PC-9 (cell line): Measurements from ENCODE around the gene BSPH1. TPM values are rescaled to one million over a fixed set of nuclear protein-coding genes. Genes with fewer than 3 reads are reported as not detected.
A peak's percentile ranks its signal among the peaks of the same experiment; 100 is the strongest.

Experiments
- BruUV-seq: library from RNA; stranded (reverse); fragments of 400-500 nt; replicated peaks from 2 replicates; lab custom pipeline; 2021; lab: Mats Ljungman, UMichigan
- CTCF ChIA-PET: fragments of 300-600 bp; sonication (Branson Sonifier 250); formaldehyde crosslinking; loops from one replicate; lab custom pipeline; 2022; ENCODE audit warnings: antibody characterized with exemption; lab: Charles Lee
- POLR2A ChIA-PET: fragments of 300-600 bp; sonication (Branson Sonifier 250); formaldehyde crosslinking; loops from one replicate; lab custom pipeline; 2022; ENCODE audit warnings: antibody characterized with exemption; ENCODE audit not compliant: unreplicated experiment; lab: Charles Lee
- DNase-seq, 2 experiments: peaks; one replicate each; pipeline versions ENCODE4 v3.0.0 to v3.0.0-alpha.2; 2015 to 2022; ENCODE audit warnings: mixed read lengths in 1 of 2
- H2AFZ ChIP-seq: fragments of 200-600 bp; sonication (generic); 2 replicates; pipeline ENCODE4 v1.8.1; 2017; ENCODE audit warnings: antibody characterized with exemption
- H3F3A ChIP-seq: fragments of 200-600 bp; sonication (generic); 2 replicates; pipeline ENCODE4 v1.8.1; 2017; ENCODE audit warnings: antibody characterized with exemption, mild to moderate bottlenecking, low read depth; ENCODE audit not compliant: insufficient read depth
- H3K27ac ChIP-seq: fragments of 200-600 bp; sonication (generic); 2 replicates; pipeline ENCODE4 v1.6.1; 2016; ENCODE audit warnings: mixed run types
- H3K27me3 ChIP-seq: fragments of 200-600 bp; sonication (generic); 2 replicates; pipeline ENCODE4 v1.6.1; 2016; ENCODE audit warnings: low read depth, mixed run types; ENCODE audit not compliant: insufficient read depth
- H3K36me3 ChIP-seq: fragments of 200-600 bp; sonication (generic); 2 replicates; pipeline ENCODE4 v1.6.1; 2016; ENCODE audit warnings: low read depth, mixed run types
- H3K4me1 ChIP-seq: fragments of 200-600 bp; sonication (generic); replicated peaks from 2 replicates; pipeline ENCODE4 v1.6.1; 2016; ENCODE audit warnings: mixed run types; ENCODE audit not compliant: insufficient read depth
- H3K4me2 ChIP-seq: fragments of 200-600 bp; sonication (generic); 2 replicates; pipeline ENCODE4 v1.6.1; 2017; ENCODE audit warnings: mixed run types
- H3K4me3 ChIP-seq: fragments of 200-600 bp; sonication (generic); 2 replicates; pipeline ENCODE4 v1.6.1; 2016; ENCODE audit warnings: mixed run types
- H3K79me2 ChIP-seq: fragments of 200-600 bp; sonication (generic); 2 replicates; pipeline ENCODE4 v1.6.1; 2017; ENCODE audit warnings: low read depth, mixed run types
- H3K9me2 ChIP-seq: fragments of 200-600 bp; sonication (generic); 2 replicates; pipeline ENCODE4 v1.8.1; 2017; ENCODE audit warnings: mild to moderate bottlenecking; ENCODE audit not compliant: insufficient read depth
- H3K9me3 ChIP-seq: fragments of 200-600 bp; sonication (generic); 2 replicates; pipeline ENCODE4 v1.8.1; 2016; ENCODE audit warnings: low read depth; ENCODE audit not compliant: insufficient read depth
- H4K20me1 ChIP-seq: fragments of 200-600 bp; sonication (generic); 2 replicates; pipeline ENCODE4 v1.8.1; 2017; ENCODE audit not compliant: insufficient read depth
- CTCF ChIP-seq: fragments of 200-600 bp; sonication (generic); conservative IDR thresholded peaks from 2 replicates; pipeline ENCODE4 v1.6.1; 2017; ENCODE audit warnings: mixed run types, antibody characterized with exemption, mild to moderate bottlenecking, moderate library complexity
- EZH2 ChIP-seq: fragments of 200-600 bp; sonication (generic); IDR thresholded peaks from 2 replicates; pipeline ENCODE4 v1.8.0; 2017; ENCODE audit warnings: antibody characterized with exemption, low read depth
- intact Hi-C: fragments of 100-400 bp; cut with micrococcal nuclease; formaldehyde crosslinking; loops from one replicate; pipeline ENCODE4 v1.10.0; 2022; ENCODE audit not compliant: unreplicated experiment
- total RNA-seq: library from RNA; stranded (reverse); gene quantifications from 2 replicates; pipeline ENCODE4 v1.2.3, GENCODE V29; 2021

The BSPH1 gene
- total RNA-seq, 1 experiment from 2014 or later: not detected

- Histone ChIP-seq H3K4me2 (no peak overlapping the region), H3K79me2 (no peaks in the 10 kb centered on the region), H3F3A (no peaks in the 10 kb centered on the region), H2AFZ (no peak overlapping the region), H3K36me3 (no peaks in the 10 kb centered on the region), H4K20me1 (no peaks in the 10 kb centered on the region), H3K27ac (no peak overlapping the region), H3K9me2 (no peaks in the 10 kb centered on the region), H3K27me3 (peaks cover 27% of the 10 kb centered on the region), H3K4me1 (no peaks in the 10 kb centered on the region), H3K9me3 (no peaks in the 10 kb centered on the region), H3K4me3 (no peak overlapping the region)
- TF ChIP-seq EZH2 (no peak), CTCF (no peak)
- CTCF ChIA-PET: no interaction called here
- POLR2A ChIA-PET: no interaction called here
- BruUV-seq: no TSS peak
- intact Hi-C loops: no loop called here
- no peak for DNase-seq
Measured at GRCh38 chr19:48010932-48011758, 19.2 kb upstream of the BSPH1 start.

- Histone ChIP-seq H3K4me2 (no peak overlapping the region), H3K9me2 (no peaks in the 10 kb centered on the region), H3K9me3 (no peaks in the 10 kb centered on the region), H3K27me3 (peaks cover 40% of the 10 kb centered on the region), H3K79me2 (no peaks in the 10 kb centered on the region), H3F3A (no peaks in the 10 kb centered on the region), H3K4me3 (no peak overlapping the region), H2AFZ (no peak overlapping the region), H3K4me1 (no peaks in the 10 kb centered on the region), H3K27ac (no peak overlapping the region), H4K20me1 (no peaks in the 10 kb centered on the region), H3K36me3 (no peaks in the 10 kb centered on the region)
- ChIA-PET POLR2A (no interaction called here), CTCF (no interaction called here)
- DNase-seq: no peak
- no peak for TF ChIP-seq EZH2
- TF ChIP-seq CTCF: peak; percentile 43; the same call in 1 of the 2 replicates
- intact Hi-C loops: no loop called here
- BruUV-seq: no TSS peak
Measured at GRCh38 chr19:48006762-48007161, 14.8 kb upstream of the BSPH1 start.

- Histone ChIP-seq H3K27ac (no peak overlapping the region), H3F3A (no peaks in the 10 kb centered on the region), H3K36me3 (no peaks in the 10 kb centered on the region), H2AFZ (no peak overlapping the region), H3K9me2 (no peaks in the 10 kb centered on the region), H3K4me2 (no peak overlapping the region), H3K79me2 (no peaks in the 10 kb centered on the region), H3K4me1 (no peaks in the 10 kb centered on the region), H3K9me3 (peaks cover 3% of the 10 kb centered on the region; the same call in 1 of the 2 replicates), H4K20me1 (no peaks in the 10 kb centered on the region), H3K4me3 (no peak overlapping the region), H3K27me3 (peaks cover 56% of the 10 kb centered on the region)
- ChIA-PET POLR2A (no interaction called here), CTCF (no interaction called here)
- BruUV-seq: no TSS peak
- intact Hi-C loops: no loop called here
- no peak for DNase-seq
- TF ChIP-seq EZH2 (no peak), CTCF (no peak)
Measured at GRCh38 chr19:48004236-48004635, 12.3 kb upstream of the BSPH1 start.
